GM23338 (cell line): Measurements from ENCODE around the gene BICRA. TPM values are rescaled to one million over a fixed set of nuclear protein-coding genes. Genes with fewer than 3 reads are reported as not detected.

Experiments
- ATAC-seq: fragments of 200-7000 bp; cut with Tn5 transposase; 3 replicates; pipeline ENCODE4 v1.9.1; 2020
- DNase-seq: peaks from one replicate; pipeline ENCODE4 v3.0.0-alpha.2; 2015; ENCODE audit warnings: low spot score
- H2AFZ ChIP-seq: fragments of 200-600 bp; sonication (generic); 2 replicates; pipeline ENCODE4 v1.8.0; 2016; ENCODE audit warnings: antibody characterized with exemption, mild to moderate bottlenecking, moderate library complexity
- H3F3A ChIP-seq: fragments of 200-600 bp; sonication (generic); replicated peaks from 2 replicates; pipeline ENCODE4 v1.8.0; 2017; ENCODE audit warnings: antibody characterized with exemption, mixed run types, low read depth
- H3K27ac ChIP-seq: fragments of 200-600 bp; sonication (generic); 2 replicates; pipeline ENCODE4 v1.6.1; 2016; ENCODE audit warnings: low read depth
- H3K27me3 ChIP-seq: fragments of 200-600 bp; sonication (generic); 2 replicates; pipeline ENCODE4 v1.8.0; 2016; ENCODE audit warnings: mild to moderate bottlenecking, mixed run types, moderate library complexity; ENCODE audit not compliant: insufficient read depth
- H3K36me3 ChIP-seq: fragments of 200-600 bp; sonication (generic); 2 replicates; pipeline ENCODE4 v1.8.0; 2016; ENCODE audit warnings: mild to moderate bottlenecking; ENCODE audit not compliant: insufficient read depth
- H3K4me1 ChIP-seq: fragments of 200-600 bp; sonication (generic); 2 replicates; pipeline ENCODE4 v1.8.0; 2016; ENCODE audit warnings: mild to moderate bottlenecking, moderate library complexity; ENCODE audit not compliant: insufficient read depth
- H3K4me2 ChIP-seq: fragments of 200-600 bp; sonication (generic); 2 replicates; pipeline ENCODE4 v1.7.1; 2017; ENCODE audit warnings: mixed run types
- H3K4me3 ChIP-seq: fragments of 200-600 bp; sonication (generic); 2 replicates; pipeline ENCODE4 v1.6.1; 2016; ENCODE audit warnings: mixed run types
- H3K79me2 ChIP-seq: fragments of 200-600 bp; sonication (generic); replicated peaks from 2 replicates; pipeline ENCODE4 v1.8.0; 2017; ENCODE audit warnings: mild to moderate bottlenecking; ENCODE audit not compliant: insufficient read depth
- H3K9me2 ChIP-seq: fragments of 200-600 bp; sonication (generic); 2 replicates; pipeline ENCODE4 v1.8.0; 2017; ENCODE audit not compliant: insufficient read depth
- H4K20me1 ChIP-seq: fragments of 200-600 bp; sonication (generic); replicated peaks from 2 replicates; pipeline ENCODE4 v1.8.0; 2017; ENCODE audit warnings: mild to moderate bottlenecking; ENCODE audit not compliant: insufficient read depth
- H3K27ac Mint-ChIP-seq: 2 replicates; pipeline ENCODE4 v1.8.0; 2020; ENCODE audit warnings: inconsistent platforms, mild to moderate bottlenecking, moderate library complexity, mixed read lengths
- H3K27me3 Mint-ChIP-seq: 3 replicates; pipeline ENCODE4 v1.8.0; 2022; ENCODE audit warnings: low read depth, mild to moderate bottlenecking, moderate library complexity, mixed read lengths, inconsistent platforms; ENCODE audit not compliant: insufficient read depth, poor library complexity
- H3K36me3 Mint-ChIP-seq: 3 replicates; pipeline ENCODE4 v1.8.0; 2021; ENCODE audit warnings: low read depth, mild to moderate bottlenecking, inconsistent platforms, moderate library complexity, mixed read lengths
- H3K4me1 Mint-ChIP-seq: 3 replicates; pipeline ENCODE4 v1.8.0; 2020; ENCODE audit warnings: mild to moderate bottlenecking, inconsistent platforms, mixed read lengths
- H3K4me3 Mint-ChIP-seq: 3 replicates; pipeline ENCODE4 v1.8.0; 2021; ENCODE audit warnings: moderate library complexity, mild to moderate bottlenecking, inconsistent platforms, mixed read lengths
- H3K9me3 Mint-ChIP-seq: 3 replicates; pipeline ENCODE4 v1.8.0; 2020; ENCODE audit warnings: moderate library complexity, mild to moderate bottlenecking, inconsistent platforms, mixed read lengths
- CREB1 ChIP-seq: fragments of 250-450 bp; sonication (Bioruptor Pico); IDR thresholded peaks from 2 replicates; pipeline ENCODE4 v1.5.0; 2020; ENCODE audit warnings: low read depth, mild to moderate bottlenecking, moderate library complexity
- EZH2 ChIP-seq: fragments of 200-600 bp; sonication (generic); IDR thresholded peaks from one replicate; pipeline ENCODE4 v1.8.0; 2017; ENCODE audit warnings: antibody characterized with exemption, mild to moderate bottlenecking, low read depth; ENCODE audit not compliant: unreplicated experiment
- EZH2phosphoT487 ChIP-seq: fragments of 200-600 bp; sonication (generic); IDR thresholded peaks from one replicate; pipeline ENCODE4 v1.8.1; 2018; ENCODE audit warnings: antibody characterized with exemption; ENCODE audit not compliant: unreplicated experiment
- JUNB ChIP-seq: IDR thresholded peaks from one replicate; pipeline ENCODE4 v1.6.1; 2016; ENCODE audit warnings: antibody characterized with exemption; ENCODE audit not compliant: unreplicated experiment
- NANOG ChIP-seq: IDR thresholded peaks from 2 replicates; pipeline ENCODE4 v1.6.1; 2016; ENCODE audit warnings: antibody characterized with exemption, borderline replicate concordance
- POLR2AphosphoS5 ChIP-seq: IDR thresholded peaks from 2 replicates; pipeline ENCODE4 v1.6.1; 2016; ENCODE audit warnings: antibody characterized with exemption, low read depth
- STAT1 ChIP-seq: IDR thresholded peaks from one replicate; pipeline ENCODE4 v1.6.1; 2016; ENCODE audit warnings: antibody characterized with exemption; ENCODE audit not compliant: unreplicated experiment
- ZNF114 ChIP-seq: fragments of 250-450 bp; sonication (Bioruptor Pico); IDR thresholded peaks from 2 replicates; pipeline ENCODE4 v1.5.0; 2020; ENCODE audit warnings: mild to moderate bottlenecking, moderate library complexity
- ZNF331 ChIP-seq: fragments of 250-450 bp; sonication (Bioruptor Pico); IDR thresholded peaks from 2 replicates; pipeline ENCODE4 v1.5.0; 2020; ENCODE audit warnings: low read depth, mild to moderate bottlenecking, moderate library complexity
- polyA plus RNA-seq: library from polyadenylated mRNA; unstranded; fragments of >200 nt; fragmentation: Nextera tagmentation; extraction: Ambion mirVana; gene quantifications from 2 replicates; pipeline ENCODE4 v1.2.1, GENCODE V29; 2016
- total RNA-seq: library from RNA; depleted of rRNA; stranded (reverse); fragments of >200 nt; shearing (Covaris generic); gene quantifications from 2 replicates; pipeline ENCODE4 v1.2.3, GENCODE V29; 2014
- TF ChIP-seq, protein P1 (sequence below), 2 experiments: fragments of 200-600 bp in 1 of 2; sonication (generic) in 1 of 2; conservative IDR thresholded peaks; 2 replicates each; pipeline versions ENCODE4 v1.5.1 to v1.6.1; 2016 to 2017; ENCODE audit warnings: antibody characterized with exemption in 2 of 2, low read depth in 2 of 2, mild to moderate bottlenecking in 2 of 2, moderate library complexity in 1 of 2
- TF ChIP-seq, protein P2 (sequence below): IDR thresholded peaks from 2 replicates; pipeline ENCODE4 v1.6.1; 2016; ENCODE audit warnings: antibody characterized with exemption
- TF ChIP-seq, protein P3 (sequence below): fragments of 250-450 bp; sonication (Bioruptor Pico); IDR thresholded peaks from 2 replicates; pipeline ENCODE4 v1.5.0; 2020; ENCODE audit warnings: mild to moderate bottlenecking, moderate library complexity

BICRA gene
- total and polyA plus RNA-seq, 2 experiments from 2014 or later = 7.0 to 37.7 TPM

DNA sequence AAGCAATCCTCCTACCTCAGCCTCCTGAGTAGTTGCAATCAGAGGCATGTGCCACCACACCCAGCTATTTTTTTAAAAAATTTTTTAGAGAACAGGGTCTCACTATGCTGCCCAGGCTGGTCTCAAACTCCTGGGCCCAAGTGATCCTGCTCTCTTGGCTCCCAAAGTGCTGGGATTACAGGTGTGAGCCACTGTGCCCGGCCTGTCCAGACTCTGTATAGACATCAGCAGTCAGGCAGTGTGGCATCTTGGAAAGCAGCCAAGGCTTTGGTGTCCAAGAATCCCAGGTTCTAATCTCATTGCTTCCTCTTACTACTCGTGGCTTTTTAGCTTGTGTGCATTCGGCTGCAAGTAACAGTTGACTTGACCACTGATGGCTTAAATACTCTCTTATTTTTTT is 43.4 kb downstream of the BICRA start (continued):
- TF ChIP-seq, protein P1, sequence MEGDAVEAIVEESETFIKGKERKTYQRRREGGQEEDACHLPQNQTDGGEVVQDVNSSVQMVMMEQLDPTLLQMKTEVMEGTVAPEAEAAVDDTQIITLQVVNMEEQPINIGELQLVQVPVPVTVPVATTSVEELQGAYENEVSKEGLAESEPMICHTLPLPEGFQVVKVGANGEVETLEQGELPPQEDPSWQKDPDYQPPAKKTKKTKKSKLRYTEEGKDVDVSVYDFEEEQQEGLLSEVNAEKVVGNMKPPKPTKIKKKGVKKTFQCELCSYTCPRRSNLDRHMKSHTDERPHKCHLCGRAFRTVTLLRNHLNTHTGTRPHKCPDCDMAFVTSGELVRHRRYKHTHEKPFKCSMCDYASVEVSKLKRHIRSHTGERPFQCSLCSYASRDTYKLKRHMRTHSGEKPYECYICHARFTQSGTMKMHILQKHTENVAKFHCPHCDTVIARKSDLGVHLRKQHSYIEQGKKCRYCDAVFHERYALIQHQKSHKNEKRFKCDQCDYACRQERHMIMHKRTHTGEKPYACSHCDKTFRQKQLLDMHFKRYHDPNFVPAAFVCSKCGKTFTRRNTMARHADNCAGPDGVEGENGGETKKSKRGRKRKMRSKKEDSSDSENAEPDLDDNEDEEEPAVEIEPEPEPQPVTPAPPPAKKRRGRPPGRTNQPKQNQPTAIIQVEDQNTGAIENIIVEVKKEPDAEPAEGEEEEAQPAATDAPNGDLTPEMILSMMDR (conservative IDR thresholded peaks at IDR 0.05; ENCODE audit: low read depth in 2 of 2) = no peak
- TF ChIP-seq JUNB = no peak
- no peak for TF ChIP-seq POLR2AphosphoS5
- TF ChIP-seq, protein P2, sequence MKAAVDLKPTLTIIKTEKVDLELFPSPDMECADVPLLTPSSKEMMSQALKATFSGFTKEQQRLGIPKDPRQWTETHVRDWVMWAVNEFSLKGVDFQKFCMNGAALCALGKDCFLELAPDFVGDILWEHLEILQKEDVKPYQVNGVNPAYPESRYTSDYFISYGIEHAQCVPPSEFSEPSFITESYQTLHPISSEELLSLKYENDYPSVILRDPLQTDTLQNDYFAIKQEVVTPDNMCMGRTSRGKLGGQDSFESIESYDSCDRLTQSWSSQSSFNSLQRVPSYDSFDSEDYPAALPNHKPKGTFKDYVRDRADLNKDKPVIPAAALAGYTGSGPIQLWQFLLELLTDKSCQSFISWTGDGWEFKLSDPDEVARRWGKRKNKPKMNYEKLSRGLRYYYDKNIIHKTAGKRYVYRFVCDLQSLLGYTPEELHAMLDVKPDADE = no peak
- TF ChIP-seq NANOG = no peak
- TF ChIP-seq ZNF331 (CRISPR knock-in tag) = no peak
- TF ChIP-seq STAT1 = no peak

DNA sequence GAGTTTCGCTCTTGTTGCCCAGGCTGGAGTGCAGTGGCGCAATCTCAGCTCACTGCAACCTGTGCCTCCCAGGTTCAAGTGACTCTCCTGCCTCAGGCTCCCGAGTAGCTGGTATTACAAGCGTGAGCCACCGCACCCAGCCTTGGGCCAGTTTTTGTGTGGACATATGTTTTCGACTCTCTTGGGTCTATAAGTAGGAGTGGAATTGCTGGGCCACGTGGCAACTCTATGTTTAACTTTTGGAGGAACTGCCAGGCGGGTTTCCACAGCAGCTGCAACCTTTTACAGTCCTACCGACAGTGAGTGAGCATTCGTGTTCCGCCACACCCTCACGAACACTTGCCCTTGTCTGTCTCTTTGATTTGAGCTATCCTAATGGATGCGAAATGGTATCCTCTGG is 44.9 kb downstream of the BICRA start:
- Mint-ChIP-seq H3K4me3 (no peak overlapping the region), H3K27ac (no peak overlapping the region), H3K4me1 (peaks cover 4% of the 10 kb centered on the region; the same call in 1 of the 3 replicates), H3K27me3 (peaks cover 5% of the 10 kb centered on the region), H3K36me3 (peaks cover 23% of the 10 kb centered on the region), H3K9me3 (peaks cover 4% of the 10 kb centered on the region; the same call in 1 of the 3 replicates)
- Histone ChIP-seq H3K36me3 (peaks cover 7% of the 10 kb centered on the region; the same call in 1 of the 2 replicates), H2AFZ (no peak overlapping the region), H3F3A (no peaks in the 10 kb centered on the region), H3K79me2 (peaks cover 92% of the 10 kb centered on the region), H3K27ac (0 out of 2 replicates have a peak overlapping the region, but pooled peaks have one; percentile 30), H3K4me3 (no peak overlapping the region), H3K4me2 (no peak overlapping the region), H4K20me1 (peaks cover 35% of the 10 kb centered on the region), H3K4me1 (peaks cover 9% of the 10 kb centered on the region; the same call in 1 of the 2 replicates), H3K9me2 (peaks cover 3% of the 10 kb centered on the region; the same call in 1 of the 2 replicates), H3K27me3 (no peaks in the 10 kb centered on the region)
- DNase-seq (no peak), ATAC-seq (no peak)
- TF ChIP-seq NANOG (no peak), ZNF331 (CRISPR knock-in tag) (no peak), JUNB (no peak), ZNF114 (CRISPR knock-in tag) (no peak), STAT1 (no peak), POLR2AphosphoS5 (no peak), CREB1 (no peak), EZH2 (no peak), EZH2phosphoT487 (no peak)
- TF ChIP-seq, protein P2 = no peak
- TF ChIP-seq, protein P3, sequence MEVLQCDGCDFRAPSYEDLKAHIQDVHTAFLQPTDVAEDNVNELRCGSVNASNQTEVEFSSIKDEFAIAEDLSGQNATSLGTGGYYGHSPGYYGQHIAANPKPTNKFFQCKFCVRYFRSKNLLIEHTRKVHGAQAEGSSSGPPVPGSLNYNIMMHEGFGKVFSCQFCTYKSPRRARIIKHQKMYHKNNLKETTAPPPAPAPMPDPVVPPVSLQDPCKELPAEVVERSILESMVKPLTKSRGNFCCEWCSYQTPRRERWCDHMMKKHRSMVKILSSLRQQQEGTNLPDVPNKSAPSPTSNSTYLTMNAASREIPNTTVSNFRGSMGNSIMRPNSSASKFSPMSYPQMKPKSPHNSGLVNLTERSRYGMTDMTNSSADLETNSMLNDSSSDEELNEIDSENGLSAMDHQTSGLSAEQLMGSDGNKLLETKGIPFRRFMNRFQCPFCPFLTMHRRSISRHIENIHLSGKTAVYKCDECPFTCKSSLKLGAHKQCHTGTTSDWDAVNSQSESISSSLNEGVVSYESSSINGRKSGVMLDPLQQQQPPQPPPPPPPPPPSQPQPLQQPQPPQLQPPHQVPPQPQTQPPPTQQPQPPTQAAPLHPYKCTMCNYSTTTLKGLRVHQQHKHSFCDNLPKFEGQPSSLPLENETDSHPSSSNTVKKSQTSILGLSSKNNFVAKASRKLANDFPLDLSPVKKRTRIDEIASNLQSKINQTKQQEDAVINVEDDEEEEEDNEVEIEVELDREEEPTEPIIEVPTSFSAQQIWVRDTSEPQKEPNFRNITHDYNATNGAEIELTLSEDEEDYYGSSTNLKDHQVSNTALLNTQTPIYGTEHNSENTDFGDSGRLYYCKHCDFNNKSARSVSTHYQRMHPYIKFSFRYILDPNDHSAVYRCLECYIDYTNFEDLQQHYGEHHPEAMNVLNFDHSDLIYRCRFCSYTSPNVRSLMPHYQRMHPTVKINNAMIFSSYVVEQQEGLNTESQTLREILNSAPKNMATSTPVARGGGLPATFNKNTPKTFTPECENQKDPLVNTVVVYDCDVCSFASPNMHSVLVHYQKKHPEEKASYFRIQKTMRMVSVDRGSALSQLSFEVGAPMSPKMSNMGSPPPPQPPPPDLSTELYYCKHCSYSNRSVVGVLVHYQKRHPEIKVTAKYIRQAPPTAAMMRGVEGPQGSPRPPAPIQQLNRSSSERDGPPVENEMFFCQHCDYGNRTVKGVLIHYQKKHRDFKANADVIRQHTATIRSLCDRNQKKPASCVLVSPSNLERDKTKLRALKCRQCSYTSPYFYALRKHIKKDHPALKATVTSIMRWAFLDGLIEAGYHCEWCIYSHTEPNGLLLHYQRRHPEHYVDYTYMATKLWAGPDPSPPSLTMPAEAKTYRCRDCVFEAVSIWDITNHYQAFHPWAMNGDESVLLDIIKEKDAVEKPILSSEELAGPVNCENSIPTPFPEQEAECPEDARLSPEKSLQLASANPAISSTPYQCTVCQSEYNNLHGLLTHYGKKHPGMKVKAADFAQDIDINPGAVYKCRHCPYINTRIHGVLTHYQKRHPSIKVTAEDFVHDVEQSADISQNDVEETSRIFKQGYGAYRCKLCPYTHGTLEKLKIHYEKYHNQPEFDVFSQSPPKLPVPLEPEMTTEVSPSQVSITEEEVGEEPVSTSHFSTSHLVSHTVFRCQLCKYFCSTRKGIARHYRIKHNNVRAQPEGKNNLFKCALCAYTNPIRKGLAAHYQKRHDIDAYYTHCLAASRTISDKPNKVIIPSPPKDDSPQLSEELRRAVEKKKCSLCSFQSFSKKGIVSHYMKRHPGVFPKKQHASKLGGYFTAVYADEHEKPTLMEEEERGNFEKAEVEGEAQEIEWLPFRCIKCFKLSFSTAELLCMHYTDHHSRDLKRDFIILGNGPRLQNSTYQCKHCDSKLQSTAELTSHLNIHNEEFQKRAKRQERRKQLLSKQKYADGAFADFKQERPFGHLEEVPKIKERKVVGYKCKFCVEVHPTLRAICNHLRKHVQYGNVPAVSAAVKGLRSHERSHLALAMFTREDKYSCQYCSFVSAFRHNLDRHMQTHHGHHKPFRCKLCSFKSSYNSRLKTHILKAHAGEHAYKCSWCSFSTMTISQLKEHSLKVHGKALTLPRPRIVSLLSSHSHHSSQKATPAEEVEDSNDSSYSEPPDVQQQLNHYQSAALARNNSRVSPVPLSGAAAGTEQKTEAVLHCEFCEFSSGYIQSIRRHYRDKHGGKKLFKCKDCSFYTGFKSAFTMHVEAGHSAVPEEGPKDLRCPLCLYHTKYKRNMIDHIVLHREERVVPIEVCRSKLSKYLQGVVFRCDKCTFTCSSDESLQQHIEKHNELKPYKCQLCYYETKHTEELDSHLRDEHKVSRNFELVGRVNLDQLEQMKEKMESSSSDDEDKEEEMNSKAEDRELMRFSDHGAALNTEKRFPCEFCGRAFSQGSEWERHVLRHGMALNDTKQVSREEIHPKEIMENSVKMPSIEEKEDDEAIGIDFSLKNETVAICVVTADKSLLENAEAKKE (CRISPR knock-in tag) = no peak
